Measurements from ENCODE around the gene LIMS1.
"Not testable (repeated sequence)": the region's sequence is repeated elsewhere in the genome, so short reads cannot be mapped to it uniquely, and the experiment has no call there.

DNA sequence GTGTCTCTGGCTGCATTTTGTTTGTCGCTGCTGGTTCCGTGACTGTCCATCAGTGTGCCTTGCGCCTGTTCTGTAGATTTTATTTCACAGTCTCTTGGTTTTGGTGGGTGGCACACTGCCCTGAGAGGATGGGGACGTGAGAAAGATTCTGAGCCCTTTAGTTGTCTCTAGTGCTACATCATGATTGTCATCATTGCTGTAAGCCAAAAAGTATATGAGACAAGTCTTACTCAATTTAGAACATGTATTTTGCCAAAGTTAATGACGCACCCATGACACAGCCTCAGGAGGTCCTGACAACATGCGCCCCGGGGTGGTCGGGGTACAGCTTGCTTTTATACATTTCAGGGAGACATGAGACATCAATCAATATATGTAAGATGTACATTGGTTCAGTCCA, 119.2 kb downstream of the LIMS1 start:
- TF ChIP-seq, protein P1, sequence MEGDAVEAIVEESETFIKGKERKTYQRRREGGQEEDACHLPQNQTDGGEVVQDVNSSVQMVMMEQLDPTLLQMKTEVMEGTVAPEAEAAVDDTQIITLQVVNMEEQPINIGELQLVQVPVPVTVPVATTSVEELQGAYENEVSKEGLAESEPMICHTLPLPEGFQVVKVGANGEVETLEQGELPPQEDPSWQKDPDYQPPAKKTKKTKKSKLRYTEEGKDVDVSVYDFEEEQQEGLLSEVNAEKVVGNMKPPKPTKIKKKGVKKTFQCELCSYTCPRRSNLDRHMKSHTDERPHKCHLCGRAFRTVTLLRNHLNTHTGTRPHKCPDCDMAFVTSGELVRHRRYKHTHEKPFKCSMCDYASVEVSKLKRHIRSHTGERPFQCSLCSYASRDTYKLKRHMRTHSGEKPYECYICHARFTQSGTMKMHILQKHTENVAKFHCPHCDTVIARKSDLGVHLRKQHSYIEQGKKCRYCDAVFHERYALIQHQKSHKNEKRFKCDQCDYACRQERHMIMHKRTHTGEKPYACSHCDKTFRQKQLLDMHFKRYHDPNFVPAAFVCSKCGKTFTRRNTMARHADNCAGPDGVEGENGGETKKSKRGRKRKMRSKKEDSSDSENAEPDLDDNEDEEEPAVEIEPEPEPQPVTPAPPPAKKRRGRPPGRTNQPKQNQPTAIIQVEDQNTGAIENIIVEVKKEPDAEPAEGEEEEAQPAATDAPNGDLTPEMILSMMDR (IDR thresholded peaks at IDR 0.05; ENCODE audit: extremely low read depth in 1 of 2, insufficient read depth in 1 of 2, low read depth in 1 of 2, low read length in 2 of 2), result not testable (repeated sequence)
- TF ChIP-seq POLR2A (IDR thresholded peaks at IDR 0.05; ENCODE audit: low read depth, low read length); POLR2AphosphoS5 (IDR thresholded peaks at IDR 0.05; ENCODE audit: insufficient read depth, low read depth, low read length); EZH2 (IDR thresholded peaks at IDR 0.05; ENCODE audit: borderline replicate concordance, low read depth, low read length, severe bottlenecking); JUN (IDR thresholded peaks at IDR 0.05; ENCODE audit: borderline replicate concordance, insufficient read depth, insufficient read length, low read depth); MYC (IDR thresholded peaks at IDR 0.05; ENCODE audit: low read depth, low read length); GATA2 (IDR thresholded peaks at IDR 0.05; ENCODE audit: insufficient read depth, insufficient read length, low read depth, low read length): not testable (repeated sequence)
- TF ChIP-seq, protein P2, sequence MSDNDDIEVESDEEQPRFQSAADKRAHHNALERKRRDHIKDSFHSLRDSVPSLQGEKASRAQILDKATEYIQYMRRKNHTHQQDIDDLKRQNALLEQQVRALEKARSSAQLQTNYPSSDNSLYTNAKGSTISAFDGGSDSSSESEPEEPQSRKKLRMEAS (IDR thresholded peaks at IDR 0.05; ENCODE audit: insufficient read depth, insufficient read length), result not testable (repeated sequence)

Data from endothelial cell of umbilical vein (primary cell).